Inflammatory macrophage treated with lipopolysaccharide for 1 hour (primary cell): ENCODE results near the gene SLC9A3.

Source experiments
- DNase-seq, 2 donors: peaks; one replicate each; pipeline ENCODE4 v3.0.0-alpha.2; 2020 to 2022

The SLC9A3 gene

DNA sequence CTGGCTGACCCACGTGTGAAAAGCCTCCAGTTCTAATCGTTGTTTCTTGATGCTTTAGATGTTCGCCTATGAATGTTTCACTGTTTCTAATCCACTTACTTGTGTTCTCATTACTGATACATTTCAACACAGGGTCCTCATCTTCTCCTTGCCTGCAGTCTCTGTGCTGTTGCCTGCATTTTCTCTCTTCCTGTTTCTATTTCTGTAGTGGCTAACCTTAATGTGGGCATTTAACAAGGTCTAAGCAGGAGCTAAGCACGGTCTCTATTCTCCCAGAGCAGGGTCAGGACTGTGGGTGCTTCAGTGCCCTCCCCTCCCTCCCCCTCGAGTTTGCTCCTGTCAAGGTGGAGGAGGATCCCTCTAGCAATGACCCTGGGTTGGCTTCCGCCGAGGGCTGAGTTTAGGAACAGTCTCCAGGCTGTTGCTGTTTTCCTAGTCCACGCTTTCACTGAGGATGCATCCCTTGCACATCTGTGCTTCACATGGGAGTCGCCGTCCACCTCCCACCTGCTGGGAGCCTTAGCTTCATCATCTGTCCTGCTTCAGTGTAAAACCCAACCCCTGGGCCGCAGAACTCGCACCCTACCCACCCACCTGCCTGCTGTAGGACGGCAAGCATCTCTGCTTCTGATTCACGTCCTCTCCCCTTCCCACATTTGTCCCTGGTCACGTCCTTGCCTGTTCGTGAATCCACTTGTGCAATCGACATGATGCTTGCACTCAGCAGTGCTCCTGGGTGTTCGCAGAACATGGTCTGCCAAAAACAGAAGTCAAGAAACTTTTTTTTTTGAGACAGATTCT, 83.6 kb downstream of the SLC9A3 start:
- peak; percentile 20 to 40 for DNase-seq

DNA sequence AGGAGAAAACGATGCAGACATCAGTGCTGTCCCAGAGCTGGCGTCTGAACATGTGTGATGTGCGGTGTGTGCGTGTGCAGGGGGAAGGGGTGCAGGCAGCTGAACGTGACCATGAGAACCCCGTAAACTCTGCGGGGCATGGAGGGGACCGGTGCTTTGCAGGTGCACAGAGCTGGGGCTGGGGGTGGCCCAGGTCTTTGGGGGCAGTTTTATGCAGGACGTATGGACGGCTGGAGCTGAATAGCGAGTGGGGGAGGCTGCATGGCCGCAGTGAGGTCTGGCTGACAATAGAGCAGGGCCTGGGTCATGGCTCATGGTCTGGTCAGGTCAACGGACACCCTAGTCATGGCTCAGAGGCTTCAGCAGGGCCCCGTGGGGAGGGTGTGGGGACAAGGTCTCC, 84.6 kb downstream of the SLC9A3 start:
- no peak for DNase-seq

GRCh38 chr5:439181-439580, 85.1 kb downstream of the SLC9A3 start:
- DNase-seq: no peak

GRCh38 chr5:438481-438981, 85.7 kb downstream of the SLC9A3 start:
- DNase-seq: no peak

DNA sequence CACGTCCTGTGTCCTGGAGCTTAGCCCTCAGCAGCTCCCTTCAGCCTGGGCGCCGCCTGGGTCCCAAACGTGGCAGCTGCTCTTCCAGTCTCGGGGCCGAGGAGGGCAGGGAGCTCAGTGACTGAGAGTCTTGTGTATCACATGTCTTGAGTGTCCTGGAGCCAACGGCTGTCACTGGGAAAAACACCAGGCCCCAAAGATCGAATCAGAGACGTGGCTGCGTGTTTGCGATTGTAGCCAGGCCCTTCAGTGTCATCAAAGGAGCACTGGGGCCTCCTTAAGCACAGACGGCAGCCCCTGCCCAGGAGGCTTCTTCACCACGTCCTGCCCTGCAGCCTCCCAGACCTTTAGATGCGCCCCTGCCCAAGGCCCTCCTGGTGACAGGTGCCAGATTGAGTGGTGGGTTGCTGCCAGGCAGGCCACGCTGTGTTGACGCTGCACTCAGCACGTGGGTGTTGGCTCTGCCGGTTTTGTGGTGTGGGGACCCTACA, 86.9 kb downstream of the SLC9A3 start:
- no peak for DNase-seq

DNA sequence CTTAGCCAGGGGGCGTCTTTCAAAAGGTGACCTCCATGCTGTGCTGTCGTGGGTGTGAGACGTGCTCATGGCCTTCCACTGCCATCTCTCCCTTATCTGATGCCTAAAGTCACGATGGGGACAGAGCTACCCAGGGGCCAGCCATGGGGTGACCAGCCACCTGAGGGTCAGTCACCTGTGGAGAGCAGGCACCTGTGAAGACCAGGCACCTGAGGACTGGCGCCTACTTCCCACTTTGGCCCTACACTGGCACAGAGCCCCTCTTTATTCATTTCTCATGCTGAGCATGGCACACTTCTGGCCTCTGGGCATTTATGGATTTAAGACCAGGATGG, 87.6 kb downstream of the SLC9A3 start:
- no peak for DNase-seq

DNA sequence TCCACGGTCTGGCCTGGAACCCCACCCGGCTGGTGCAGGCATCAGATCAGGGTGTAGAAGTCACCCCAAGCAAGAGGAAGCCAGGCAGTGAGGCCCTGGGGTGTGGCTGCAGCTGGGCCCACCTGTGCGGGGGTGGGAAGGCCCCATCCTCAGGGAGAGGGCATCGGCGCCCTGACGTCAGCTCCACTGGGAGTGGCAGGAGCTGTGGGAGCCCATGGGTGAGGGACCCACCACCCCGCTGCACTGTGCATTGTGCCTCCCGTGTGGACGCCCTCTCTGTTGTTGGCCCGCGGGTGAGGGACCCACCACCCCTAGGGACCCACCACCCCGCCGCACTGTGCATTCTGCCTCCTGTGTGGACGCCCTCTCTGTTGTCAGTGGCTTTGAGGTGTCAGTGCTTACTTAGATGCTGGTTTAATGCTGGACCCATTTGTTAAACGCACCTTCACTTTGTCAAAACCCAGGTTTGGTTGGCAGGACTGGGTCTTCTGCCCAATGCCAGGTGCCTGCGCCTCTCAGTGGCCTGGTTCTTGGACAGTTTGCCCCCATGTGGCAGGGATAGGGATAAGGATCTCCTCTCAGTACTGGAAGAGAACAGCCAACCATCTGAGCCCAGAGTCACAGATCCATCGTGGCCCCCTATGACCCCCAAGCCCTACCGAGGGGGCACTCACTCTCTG, 88.1 kb downstream of the SLC9A3 start:
- no peak for DNase-seq

DNA sequence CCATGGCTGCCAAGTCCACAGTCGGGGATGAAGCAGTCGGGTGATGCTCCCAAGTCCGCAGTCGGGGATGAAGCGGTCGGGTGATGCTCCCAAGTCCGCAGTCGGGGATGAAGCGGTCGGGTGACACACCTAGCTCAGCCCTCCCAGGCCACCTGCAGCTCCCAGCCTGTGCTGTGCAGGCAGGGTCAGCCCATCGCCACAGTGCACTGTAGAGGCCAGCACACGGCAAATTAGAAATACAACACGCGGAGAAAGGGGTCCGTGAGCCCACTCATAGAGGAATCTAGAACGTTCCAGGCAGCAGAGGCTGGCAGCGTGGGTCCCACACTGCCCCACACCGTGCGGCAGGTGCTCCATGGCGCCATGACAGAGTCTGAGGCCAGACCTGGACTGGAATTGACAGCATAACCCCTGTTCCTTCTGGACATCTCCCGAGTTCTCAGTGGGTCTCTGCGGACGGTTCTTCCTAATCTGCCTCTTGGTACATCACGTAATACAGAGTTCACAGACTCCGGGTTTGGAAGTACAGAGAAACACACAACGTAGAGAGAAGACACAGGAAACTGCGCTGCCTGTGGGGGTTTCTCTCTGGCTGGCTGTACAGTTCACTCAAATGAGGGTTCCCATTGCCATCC, 89.0 kb downstream of the SLC9A3 start:
- no peak for DNase-seq

DNA sequence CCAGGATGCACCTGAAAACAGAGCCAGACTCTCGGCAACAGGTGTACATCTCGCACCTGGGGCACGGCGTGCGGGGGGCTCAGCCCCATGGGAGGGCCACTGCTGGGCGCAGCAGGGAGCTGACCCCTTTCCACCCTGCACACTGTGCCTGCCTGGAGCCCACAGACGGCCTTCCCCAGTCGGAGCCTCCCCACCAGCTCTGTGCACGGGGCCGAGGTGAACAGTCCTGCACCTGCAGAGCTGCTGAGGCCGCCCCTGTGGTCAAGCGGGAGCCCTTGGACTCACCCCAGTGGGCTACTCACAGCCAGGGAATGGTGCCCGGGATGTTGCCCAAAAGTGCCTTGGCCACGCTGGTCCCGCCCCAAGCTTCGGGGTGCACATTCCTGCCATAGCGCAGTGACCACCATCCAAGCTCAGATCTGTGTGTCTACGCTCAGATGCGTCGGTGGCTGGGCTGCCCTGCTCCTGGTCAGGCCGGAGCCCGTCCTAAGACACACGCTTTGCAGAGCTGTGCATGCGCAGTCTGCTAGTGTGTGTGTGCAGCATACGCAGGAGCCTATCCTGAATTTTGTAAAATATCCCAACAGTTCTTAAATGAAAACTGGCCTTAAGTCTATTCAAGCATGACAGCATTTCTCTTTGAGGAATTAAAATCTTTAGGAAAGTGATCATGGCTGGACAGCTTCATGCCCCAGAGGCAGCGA, 89.7 kb downstream of the SLC9A3 start:
- DNase-seq: no peak

GRCh38 chr5:433836-434235, 90.4 kb downstream of the SLC9A3 start:
- DNase-seq: no peak

GRCh38 chr5:432928-433791, 91.1 kb downstream of the SLC9A3 start:
- DNase-seq: no peak

DNA sequence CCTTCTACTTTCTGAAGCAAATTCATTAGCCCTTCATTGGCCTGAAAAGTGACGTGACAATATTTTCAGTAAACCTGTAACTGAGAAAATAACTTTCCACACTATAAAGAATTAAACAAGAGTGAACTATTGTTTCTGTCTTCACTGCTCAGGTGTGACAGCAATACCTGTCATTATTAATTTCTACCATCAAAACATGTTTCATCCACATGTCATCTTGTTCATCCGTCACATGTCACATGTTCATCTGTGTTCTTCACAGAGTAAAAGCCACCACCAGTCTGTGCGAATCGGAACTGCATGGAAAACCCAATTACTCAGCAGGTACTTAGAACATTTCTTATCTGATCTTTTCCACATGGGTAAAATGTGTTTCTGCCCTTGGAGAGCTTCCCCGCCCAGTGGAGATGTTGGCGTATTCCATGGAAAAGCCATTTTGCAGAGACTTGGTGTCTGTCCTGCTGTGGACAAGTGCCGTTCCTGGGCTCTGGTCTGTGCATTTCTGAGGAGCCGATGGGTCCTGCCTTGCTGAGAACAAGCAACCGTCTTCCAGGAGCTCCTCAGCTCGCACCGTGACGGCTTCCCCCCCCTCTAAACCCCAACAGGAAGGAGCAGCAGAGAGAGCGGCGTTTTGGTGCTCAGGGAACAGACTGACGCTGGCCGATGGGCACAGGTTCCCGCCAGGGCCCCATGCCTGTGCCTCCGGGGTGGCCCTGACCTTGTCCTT, 91.9 kb downstream of the SLC9A3 start:
- no peak for DNase-seq

GRCh38 chr5:431711-432050, 92.6 kb downstream of the SLC9A3 start:
- DNase-seq: no peak

- peak; percentile 33 to 60 for DNase-seq
Observed at GRCh38 chr5:431001-431710, 93.1 kb downstream of the SLC9A3 start.

- no peak for DNase-seq
Observed at GRCh38 chr5:430214-430925, 93.9 kb downstream of the SLC9A3 start.

- no peak for DNase-seq
Observed at GRCh38 chr5:429453-430188, 94.6 kb downstream of the SLC9A3 start.

DNA sequence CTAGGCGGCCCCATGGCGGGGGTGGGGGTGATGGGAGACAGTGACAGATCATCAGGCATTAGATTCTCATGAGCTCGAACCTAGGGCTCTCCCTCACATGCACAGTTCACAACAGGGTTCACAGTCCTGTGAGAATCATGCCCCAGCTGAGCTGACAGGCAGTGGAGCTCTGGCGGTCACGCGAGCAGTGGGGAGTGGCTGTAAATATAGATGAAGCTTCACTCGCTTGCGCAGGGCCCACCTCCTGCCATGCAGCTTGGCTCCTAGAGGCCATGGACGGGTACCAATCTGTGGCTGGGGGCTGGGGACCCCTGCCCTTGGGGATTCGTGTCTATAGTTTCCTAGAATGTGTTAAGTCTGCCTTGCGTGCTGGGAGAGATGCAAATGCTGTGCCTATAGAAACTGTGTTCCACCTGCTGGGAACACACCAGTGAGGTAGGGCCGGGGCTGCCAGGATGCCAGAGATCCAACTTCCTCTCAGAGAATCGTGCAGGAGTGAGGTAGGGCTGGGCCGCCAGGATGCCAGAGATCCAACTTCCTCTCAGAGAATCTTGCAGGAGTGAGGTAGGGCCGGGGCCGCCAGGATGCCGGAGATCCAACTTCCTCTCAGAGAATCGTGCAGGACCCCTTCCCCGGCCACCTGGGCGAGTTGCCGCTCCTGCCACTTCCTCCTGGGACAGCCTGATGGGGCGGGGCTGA, 95.3 kb downstream of the SLC9A3 start:
- DNase-seq: no peak

DNA sequence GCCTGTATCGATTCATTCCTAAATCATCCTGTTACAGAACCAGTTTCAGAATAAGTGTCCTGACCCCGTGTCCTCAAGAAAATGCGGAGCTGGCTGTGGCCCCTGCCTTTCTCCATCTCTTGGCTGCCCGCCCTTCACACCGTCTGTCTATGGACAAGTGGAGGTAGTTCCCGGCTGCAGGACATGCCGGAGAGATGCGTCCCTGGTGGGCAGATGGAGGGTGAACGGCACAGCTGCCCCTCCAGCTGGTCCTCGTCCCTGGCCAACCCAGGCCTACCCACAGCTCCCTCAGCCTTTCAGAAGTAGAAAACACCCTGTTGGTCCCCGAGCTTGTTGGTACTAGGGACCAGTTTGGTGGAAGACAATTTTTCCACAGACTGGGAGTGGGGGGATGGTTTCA, 96.0 kb downstream of the SLC9A3 start:
- DNase-seq: no peak
